ENCODE data around the gene MYL11.

- TF ChIP-seq CTCF (IDR thresholded peaks at IDR 0.05; ENCODE audit: insufficient read depth, low read depth, low read length): no peak
- TF ChIP-seq EZH2 (IDR thresholded peaks at IDR 0.05; ENCODE audit: insufficient read depth, low read length): no peak
Measured at GRCh38 chr16:30374538-30374937, at the start of gene MYL11.
